Central memory CD8-positive, alpha-beta T cell (primary cell): ENCODE data around the gene GABPB2.

Source experiments
- ATAC-seq: fragments of 150-1000 bp; cut with Tn5 transposase; replicated peaks from 2 replicates; pipeline ENCODE4 v1.10.0; 2022; ENCODE audit warnings: mild to moderate bottlenecking, moderate FRiP score, moderate number of reproducible peaks; ENCODE audit not compliant: poor library complexity, severe bottlenecking; ENCODE audit errors: extremely low read depth
- DNase-seq, 2 donors: peaks; one replicate each; pipeline ENCODE4 v3.0.0; 2021; ENCODE audit warnings: low spot score in 2 of 2
- H3K27ac Mint-ChIP-seq: one replicate; pipeline ENCODE4 v1.8.0; 2022; ENCODE audit warnings: low read depth, mild to moderate bottlenecking, moderate library complexity, mixed read lengths
- H3K27me3 Mint-ChIP-seq: one replicate; pipeline ENCODE4 v1.8.0; 2022; ENCODE audit warnings: mixed read lengths
- H3K36me3 Mint-ChIP-seq: one replicate; pipeline ENCODE4 v1.8.0; 2022; ENCODE audit warnings: mild to moderate bottlenecking, moderate library complexity, mixed read lengths; ENCODE audit not compliant: insufficient read depth
- H3K4me1 Mint-ChIP-seq: one replicate; pipeline ENCODE4 v1.8.0; 2022; ENCODE audit warnings: mixed read lengths
- H3K4me3 Mint-ChIP-seq: one replicate; pipeline ENCODE4 v1.8.0; 2022; ENCODE audit warnings: mild to moderate bottlenecking, moderate library complexity, mixed read lengths
- H3K9me3 Mint-ChIP-seq: one replicate; pipeline ENCODE4 v1.8.0; 2022; ENCODE audit warnings: mixed read lengths

Gene GABPB2

DNA sequence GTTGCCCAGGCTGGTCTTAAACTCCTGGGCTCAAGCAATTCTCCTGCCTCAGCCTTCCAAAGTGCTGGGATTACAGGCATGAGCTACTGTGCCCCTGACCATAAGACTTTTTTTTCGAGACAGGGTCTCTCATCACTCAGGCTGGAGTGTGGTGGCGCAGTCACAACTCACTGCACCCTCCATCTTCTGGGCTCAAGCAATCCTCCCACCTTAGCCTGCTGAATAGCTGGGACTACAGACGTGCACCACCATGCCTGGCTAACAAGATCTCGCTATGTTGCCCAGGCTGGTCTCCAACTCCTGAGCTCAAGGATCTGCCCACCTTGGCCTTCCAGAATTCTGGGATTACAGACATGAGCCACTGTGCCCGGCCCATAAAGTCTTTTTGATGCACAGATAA lies 21.1 kb upstream of the GABPB2 start:
- Mint-ChIP-seq H3K4me1 (peaks cover 63% of the 10 kb centered on the region), H3K4me3 (peak overlapping the region; percentile 89), H3K27me3 (no peaks in the 10 kb centered on the region), H3K9me3 (no peaks in the 10 kb centered on the region), H3K36me3 (peaks cover 34% of the 10 kb centered on the region), H3K27ac (peak overlapping the region; percentile 72)
- no peak for DNase-seq
- no peak for ATAC-seq

DNA sequence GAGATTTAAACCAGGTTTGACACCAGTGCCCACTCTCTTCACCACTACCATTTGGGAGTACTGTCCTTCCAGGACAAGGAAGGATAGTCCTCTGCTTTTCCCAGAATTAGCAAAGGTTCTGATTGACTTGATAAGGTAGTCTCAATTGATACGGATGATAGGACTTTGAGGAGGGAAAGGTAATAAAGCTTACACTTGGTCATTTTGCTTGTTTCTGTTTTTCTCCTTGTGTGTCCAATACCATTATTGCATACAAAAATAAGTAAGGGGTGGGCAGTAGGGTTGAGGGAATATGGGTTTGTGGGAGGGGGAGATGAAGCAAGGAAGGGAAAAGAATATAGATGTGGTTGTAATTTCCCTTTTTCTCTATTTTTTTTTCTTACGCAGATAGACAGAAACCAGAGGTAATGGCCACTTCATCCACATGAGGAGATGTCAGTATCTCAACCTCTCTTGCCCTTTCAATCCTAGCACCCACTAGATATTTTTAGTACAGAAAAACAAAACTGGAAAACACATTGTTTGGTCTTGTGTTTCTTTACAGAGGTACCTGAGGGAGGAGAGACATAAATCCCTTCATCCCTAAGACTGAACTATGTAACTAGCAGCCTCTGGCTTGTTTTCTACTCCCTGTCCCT lies 20.4 kb upstream of the GABPB2 start:
- ATAC-seq (no peak), DNase-seq (no peak)
- Mint-ChIP-seq H3K27ac (no peak overlapping the region), H3K36me3 (peaks cover 41% of the 10 kb centered on the region), H3K27me3 (no peaks in the 10 kb centered on the region), H3K4me1 (peaks cover 70% of the 10 kb centered on the region), H3K9me3 (no peaks in the 10 kb centered on the region), H3K4me3 (peak overlapping the region; percentile 89)

DNA sequence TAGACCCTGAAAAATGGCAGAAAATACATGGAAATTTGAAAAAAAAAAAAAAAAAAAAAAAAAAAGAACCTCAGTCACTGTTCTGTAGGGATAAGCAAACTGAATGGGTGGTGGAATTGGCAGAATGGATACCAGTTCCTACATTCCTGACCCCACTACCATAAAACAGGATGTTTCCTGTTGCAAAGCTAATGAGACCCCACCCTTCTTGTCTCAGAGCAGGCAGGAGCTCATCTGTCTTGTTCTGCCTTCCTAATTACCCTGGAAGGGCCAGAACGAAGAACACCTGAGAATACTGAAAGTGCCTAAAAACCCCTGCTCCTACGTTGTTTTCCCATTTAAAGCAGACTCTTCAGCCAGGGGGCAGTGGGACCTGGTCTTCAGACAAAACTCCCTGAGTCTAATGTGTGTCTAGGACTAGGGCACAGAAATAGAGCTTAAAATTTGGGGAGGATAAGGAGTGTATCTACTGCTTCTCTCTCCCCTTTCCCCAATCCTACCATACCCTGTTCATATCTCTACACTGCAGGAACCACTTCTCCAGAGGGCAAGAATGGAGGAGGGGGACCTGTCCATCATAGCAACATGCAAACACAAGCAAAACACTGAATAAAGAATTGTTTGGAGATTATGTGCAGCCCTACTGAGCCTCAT lies 19.1 kb upstream of the GABPB2 start:
- Mint-ChIP-seq H3K27ac (no peak overlapping the region), H3K36me3 (peaks cover 52% of the 10 kb centered on the region), H3K4me3 (no peak overlapping the region), H3K9me3 (no peaks in the 10 kb centered on the region), H3K27me3 (no peaks in the 10 kb centered on the region), H3K4me1 (peaks cover 77% of the 10 kb centered on the region)
- DNase-seq, result no peak
- no peak for ATAC-seq

DNA sequence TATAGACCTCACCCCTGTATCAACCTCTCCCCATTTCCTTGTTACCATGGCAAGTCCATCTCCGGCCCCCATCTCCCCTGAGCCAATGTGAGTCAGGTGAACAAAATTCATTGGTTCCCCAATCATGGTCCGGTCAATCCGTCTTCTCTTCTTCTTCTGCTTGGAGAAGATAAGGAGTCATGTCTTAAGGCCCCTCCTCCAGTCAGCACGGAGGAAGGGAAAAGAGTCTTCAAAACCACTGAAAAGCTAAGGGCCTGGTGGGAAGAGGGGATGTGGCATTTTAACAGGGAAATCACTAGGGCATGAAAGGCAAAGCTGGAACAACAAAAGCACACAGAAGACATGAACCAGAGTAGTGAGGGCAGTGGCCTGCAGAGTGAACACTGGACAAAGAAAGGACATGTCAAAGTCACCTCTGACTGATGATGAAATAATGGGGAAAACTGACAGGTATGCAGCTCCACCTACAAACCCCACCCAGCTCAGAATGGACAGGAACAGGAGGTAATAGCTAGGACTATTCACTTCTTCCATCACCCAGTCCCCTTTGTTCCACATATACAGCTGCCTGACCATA lies 15.5 kb upstream of the GABPB2 start:
- H3K9me3 Mint-ChIP-seq, result no peaks in the 10 kb centered on the region
- H3K27ac Mint-ChIP-seq, result peak overlapping the region; percentile 91
- peaks cover 75% of the 10 kb centered on the region for H3K36me3 Mint-ChIP-seq
- peak overlapping the region; percentile 92 for H3K4me3 Mint-ChIP-seq
- H3K27me3 Mint-ChIP-seq, result no peaks in the 10 kb centered on the region
- ATAC-seq (no peak), DNase-seq (no peak)
- H3K4me1 Mint-ChIP-seq, result peaks cover 73% of the 10 kb centered on the region

DNA sequence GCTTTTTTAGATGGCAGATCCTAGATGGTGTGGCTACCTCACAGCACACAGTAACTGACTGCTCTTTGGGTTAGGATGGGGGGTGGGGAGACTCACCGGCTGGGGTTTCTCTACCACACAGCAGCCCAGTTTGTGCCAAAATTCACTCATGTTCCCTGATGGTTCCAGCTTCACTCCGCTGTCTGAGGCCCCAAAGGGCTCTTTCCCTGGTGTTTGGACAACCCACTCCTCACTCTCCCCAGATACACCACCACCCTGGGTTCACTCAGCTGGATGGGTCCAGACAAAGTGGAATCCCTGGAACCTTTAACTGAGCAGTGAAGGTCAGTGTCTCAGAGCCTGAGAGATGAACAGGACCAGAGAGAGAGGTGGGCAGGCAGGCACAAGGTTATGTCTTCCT lies 15.0 kb upstream of the GABPB2 start:
- peak overlapping the region; percentile 91 for H3K27ac Mint-ChIP-seq
- peaks cover 73% of the 10 kb centered on the region for H3K4me1 Mint-ChIP-seq
- H3K27me3 Mint-ChIP-seq, result no peaks in the 10 kb centered on the region
- ATAC-seq (no peak), DNase-seq (no peak)
- peak overlapping the region; percentile 92 for H3K4me3 Mint-ChIP-seq
- no peaks in the 10 kb centered on the region for H3K9me3 Mint-ChIP-seq
- peaks cover 72% of the 10 kb centered on the region for H3K36me3 Mint-ChIP-seq

DNA sequence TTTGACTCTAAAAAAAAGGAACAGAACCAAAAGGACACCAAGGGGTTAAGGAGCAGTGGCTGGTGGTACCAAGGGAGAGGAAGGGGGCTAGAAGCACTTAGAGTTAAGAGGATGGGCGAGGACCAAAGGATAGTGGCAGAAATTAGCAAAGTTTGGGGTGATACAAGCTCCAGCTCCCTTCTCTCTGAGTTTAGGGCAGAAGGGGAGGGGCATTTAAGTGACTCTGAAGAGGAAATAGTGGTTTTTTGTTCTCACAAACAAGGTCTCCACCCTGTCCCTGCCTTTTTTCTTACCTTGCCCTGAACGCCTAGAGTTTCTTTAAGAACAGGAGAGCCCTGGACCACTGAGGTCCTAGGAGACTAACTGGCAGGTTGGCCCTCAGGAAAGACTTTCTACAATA lies 14.4 kb upstream of the GABPB2 start:
- Mint-ChIP-seq H3K4me3 (peak overlapping the region; percentile 92), H3K4me1 (peaks cover 79% of the 10 kb centered on the region), H3K27me3 (no peaks in the 10 kb centered on the region), H3K9me3 (no peaks in the 10 kb centered on the region), H3K27ac (peak overlapping the region; percentile 91), H3K36me3 (peaks cover 74% of the 10 kb centered on the region)
- ATAC-seq, result peak; percentile 54
- peak in 1 of 2 donors; percentile 28 for DNase-seq

DNA sequence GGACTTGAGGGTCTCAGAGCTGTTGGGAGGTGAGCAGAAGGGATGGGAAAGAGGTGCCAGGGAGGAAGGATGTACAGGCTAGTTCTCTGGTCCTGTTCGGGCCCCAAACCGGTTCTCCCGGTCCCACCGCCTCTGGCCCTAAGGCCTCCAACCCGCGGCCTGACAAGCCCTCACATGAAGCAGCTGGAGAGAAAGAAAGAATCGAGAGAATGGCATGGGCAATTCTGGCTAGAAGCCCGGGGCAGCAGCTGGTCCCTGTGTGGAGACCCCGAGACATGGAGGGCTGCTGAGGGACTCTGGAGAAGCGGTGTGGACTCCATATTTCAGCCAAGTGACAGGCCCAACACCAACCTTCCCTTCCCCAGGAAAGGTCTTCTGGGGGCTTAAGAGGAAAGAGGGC lies 11.9 kb upstream of the GABPB2 start:
- Mint-ChIP-seq H3K9me3 (no peaks in the 10 kb centered on the region), H3K4me3 (peak overlapping the region; percentile 92), H3K27me3 (no peaks in the 10 kb centered on the region), H3K36me3 (peaks cover 53% of the 10 kb centered on the region), H3K4me1 (peaks cover 66% of the 10 kb centered on the region), H3K27ac (peak overlapping the region; percentile 91)
- peak in 1 of 2 donors; percentile 10 for DNase-seq
- no peak for ATAC-seq

DNA sequence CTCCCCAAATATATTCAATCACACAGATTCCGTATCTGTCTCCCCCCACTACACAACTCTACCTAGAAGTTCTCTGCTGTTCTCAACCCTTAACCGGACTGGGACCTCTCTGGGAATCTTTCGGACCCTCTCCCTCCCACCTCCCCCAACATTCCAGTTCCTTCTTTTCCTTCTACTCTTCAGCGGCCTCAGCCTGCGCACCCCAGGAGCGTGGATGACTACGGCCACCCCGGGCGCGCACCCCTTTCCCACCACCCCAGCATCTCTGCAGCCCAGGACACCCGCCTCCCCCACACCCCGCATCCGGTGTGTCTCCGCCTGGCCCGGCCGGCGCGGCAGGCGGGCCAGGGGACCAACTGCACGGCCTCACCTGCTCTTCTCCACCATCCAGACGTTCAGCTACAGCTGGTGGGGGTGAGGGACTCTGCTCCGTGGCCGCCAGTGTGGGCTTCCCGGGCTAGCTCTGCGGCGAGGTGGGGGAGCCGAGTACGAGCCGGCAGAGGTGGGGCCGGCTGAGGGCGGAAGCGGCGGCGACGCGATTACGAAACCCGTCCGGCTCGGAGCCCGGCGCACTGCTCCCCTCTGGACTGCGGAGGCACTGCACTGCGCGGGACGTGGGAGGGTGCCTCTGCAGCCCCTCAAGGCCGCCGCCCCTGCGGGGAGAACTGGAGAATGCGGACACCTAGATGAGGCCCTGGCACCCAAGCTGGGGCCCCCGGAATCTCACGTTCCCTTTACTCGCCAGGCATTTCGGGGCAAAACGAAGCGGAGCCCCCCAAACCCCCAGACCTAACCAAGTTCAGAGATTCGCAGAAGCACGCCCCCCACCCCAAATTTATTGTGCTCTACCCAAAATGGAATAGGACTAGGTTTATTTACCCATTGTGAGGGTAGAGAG lies 11.2 kb upstream of the GABPB2 start, which contains the start of gene CDC42SE1:
TSS of gene CDC42SE1 (minus strand) at position 514 of the 898 bp plus-strand sequence. CDS start 3,892 bp downstream, outside the sequence.
- no peaks in the 10 kb centered on the region for H3K27me3 Mint-ChIP-seq
- H3K36me3 Mint-ChIP-seq, result peaks cover 48% of the 10 kb centered on the region
- peak within 1 kb of the TSS; percentile 91 for H3K27ac Mint-ChIP-seq
- peak; percentile 81 for ATAC-seq
- H3K4me3 Mint-ChIP-seq, result peak within 1 kb of the TSS; percentile 92
- peak; percentile 67 to 77 for DNase-seq
- H3K4me1 Mint-ChIP-seq, result peaks cover 62% of the 10 kb centered on the region
- H3K9me3 Mint-ChIP-seq, result no peaks in the 10 kb centered on the region

DNA sequence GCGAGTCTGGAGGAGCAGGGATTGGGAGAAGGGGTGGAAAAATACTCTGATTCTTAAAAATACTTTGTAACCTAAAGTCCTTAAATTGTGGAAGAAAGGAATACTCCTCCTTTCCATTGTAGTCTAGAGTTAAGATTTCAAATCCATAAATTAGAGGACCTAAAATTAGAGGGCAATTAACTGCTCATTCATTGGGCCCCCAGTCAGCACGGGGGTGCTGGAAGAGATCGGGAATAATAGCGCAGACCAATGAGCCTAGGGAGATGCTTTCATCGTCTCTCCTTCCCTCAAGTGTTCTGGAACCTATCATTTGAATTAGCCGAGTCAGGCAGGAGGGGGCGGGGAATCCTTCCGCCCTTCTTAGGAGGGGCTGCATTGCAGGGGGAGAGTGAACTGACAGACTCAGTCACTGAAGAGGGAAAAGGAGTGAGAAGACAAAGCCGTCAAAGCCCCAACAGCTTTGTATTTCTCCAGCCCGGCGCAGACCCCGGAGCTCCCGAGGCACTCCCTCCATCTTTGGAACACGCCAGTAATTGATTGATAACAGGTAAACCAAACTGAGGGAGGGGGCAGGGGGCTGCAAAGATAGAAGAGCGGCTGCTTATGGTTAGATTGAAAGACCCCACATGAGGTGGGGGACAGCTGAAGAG lies 10.4 kb upstream of the GABPB2 start, which contains the start of gene MLLT11:
TSS of gene MLLT11 (plus strand) at position 391 of the 650 bp plus-strand sequence. CDS start 6,828 bp downstream, outside the sequence.
- Mint-ChIP-seq H3K9me3 (no peaks in the 10 kb centered on the region), H3K36me3 (peaks cover 40% of the 10 kb centered on the region), H3K27ac (peak within 1 kb of the TSS; percentile 91), H3K27me3 (no peaks in the 10 kb centered on the region), H3K4me1 (peaks cover 54% of the 10 kb centered on the region), H3K4me3 (peak within 1 kb of the TSS; percentile 92)
- ATAC-seq, result no peak
- DNase-seq, result no peak

DNA sequence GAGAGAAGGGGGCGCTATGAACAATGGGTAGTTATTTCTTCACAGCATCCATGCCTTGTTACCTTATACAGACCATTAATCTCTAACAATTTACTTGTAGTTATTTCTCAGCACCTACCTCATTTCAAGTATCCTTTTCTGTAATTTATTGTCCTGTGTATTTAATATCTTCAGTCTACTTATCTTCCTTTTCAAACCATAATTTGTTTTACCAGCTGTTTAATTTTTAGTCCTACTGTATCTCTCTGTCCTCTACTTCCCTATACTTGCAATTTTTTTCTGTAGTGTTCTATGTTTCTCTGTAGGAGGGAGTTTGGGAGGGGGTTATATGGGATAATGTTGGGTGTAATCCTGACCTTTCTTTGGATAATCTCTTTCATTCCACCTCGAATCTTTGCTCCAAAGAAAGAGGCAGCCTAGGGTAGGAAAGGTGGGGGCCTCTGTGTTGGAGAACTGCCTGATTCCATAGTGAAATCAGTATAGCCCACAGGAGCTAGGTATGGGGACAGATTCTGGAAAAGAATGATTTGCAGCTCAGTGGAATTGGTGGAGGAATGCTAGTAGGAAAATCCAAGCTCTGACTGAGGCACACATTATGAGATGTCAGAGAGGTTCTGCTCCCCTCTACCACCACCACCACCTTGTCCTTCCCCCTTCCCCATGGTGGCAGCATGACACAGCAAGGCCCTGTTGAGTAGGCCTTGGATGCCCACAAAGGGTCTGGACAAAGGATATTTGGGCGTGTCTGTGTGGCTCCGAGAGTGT lies 9.7 kb upstream of the GABPB2 start:
- Mint-ChIP-seq H3K9me3 (no peaks in the 10 kb centered on the region), H3K4me3 (peak overlapping the region; percentile 92), H3K36me3 (peaks cover 33% of the 10 kb centered on the region), H3K27ac (peak overlapping the region; percentile 91), H3K4me1 (peaks cover 47% of the 10 kb centered on the region), H3K27me3 (no peaks in the 10 kb centered on the region)
- DNase-seq (no peak), ATAC-seq (no peak)

DNA sequence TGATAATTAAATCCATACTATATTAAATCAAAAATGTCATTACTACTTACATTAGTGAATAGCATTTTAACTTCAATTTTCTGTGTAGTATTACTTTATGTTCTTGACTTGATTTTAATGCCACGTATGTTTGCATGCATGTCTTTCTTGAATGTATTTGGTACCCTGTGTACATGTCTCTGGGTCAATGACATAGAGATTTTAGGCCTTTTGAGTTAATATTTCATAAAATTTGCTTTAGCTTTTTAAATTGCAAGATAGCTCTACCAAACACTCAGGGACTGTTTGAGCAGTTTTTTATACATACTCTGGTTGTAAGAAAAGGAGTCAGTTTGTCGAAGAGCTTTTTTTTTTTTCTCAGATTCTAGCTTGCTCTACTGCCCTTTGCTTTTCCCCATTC lies 8.9 kb upstream of the GABPB2 start:
- DNase-seq, result no peak

More for the DNA sequence above, 8.9 kb upstream of the GABPB2 start:
- ATAC-seq, result no peak
- no peak overlapping the region for H3K4me3 Mint-ChIP-seq
- no peak overlapping the region for H3K27ac Mint-ChIP-seq
- H3K27me3 Mint-ChIP-seq, result no peaks in the 10 kb centered on the region
- peaks cover 38% of the 10 kb centered on the region for H3K4me1 Mint-ChIP-seq
- H3K36me3 Mint-ChIP-seq, result peaks cover 29% of the 10 kb centered on the region
- no peaks in the 10 kb centered on the region for H3K9me3 Mint-ChIP-seq
